Psoas muscle (tissue), 8 donors: Measurements from ENCODE around the gene ADGRE1. TPM values are rescaled to one million over a fixed set of nuclear protein-coding genes. Genes with fewer than 3 reads are reported as not detected.

Source experiments
- ATAC-seq, 4 donors: fragments of 200-7000 bp; cut with Tn5 transposase; one replicate each; pipeline ENCODE4 v1.9.1; 2020; ENCODE audit warnings: moderate library complexity in 3 of 4, mild to moderate bottlenecking in 2 of 4
- DNase-seq, 2 donors: peaks; one replicate each; pipeline ENCODE4 v3.0.0-alpha.2; 2020
- H3K27ac ChIP-seq: fragments of 200-600 bp; one replicate; pipeline ENCODE4 v1.8.0; 2022
- H3K27me3 ChIP-seq, 3 donors: fragments of 200-600 bp in 1 of 3; one replicate each; pipeline versions ENCODE4 v1.6.1 to v1.8.0; 2013 to 2022; ENCODE audit warnings: low read length in 2 of 3, mild to moderate bottlenecking in 2 of 3, moderate library complexity in 1 of 3; ENCODE audit not compliant: insufficient read depth in 3 of 3
- H3K36me3 ChIP-seq, 2 donors: fragments of 200-600 bp in 1 of 2; one replicate each; pipeline versions ENCODE4 v1.6.1 to v1.8.0; 2013 to 2022; ENCODE audit warnings: low read depth in 1 of 2, mild to moderate bottlenecking in 1 of 2, moderate library complexity in 1 of 2; ENCODE audit not compliant: insufficient read depth in 1 of 2
- H3K4me1 ChIP-seq: fragments of 200-600 bp; one replicate; pipeline ENCODE4 v1.8.0; 2022
- H3K4me3 ChIP-seq: fragments of 200-600 bp; one replicate; pipeline ENCODE4 v1.8.0; 2022; ENCODE audit warnings: mild to moderate bottlenecking
- H3K9me3 ChIP-seq: fragments of 200-600 bp; one replicate; pipeline ENCODE4 v1.8.0; 2022
- WGBS, 3 donors: extraction: QIAGEN DNeasy Blood & Tissue Kit; methylation state at CpG; one replicate each; pipeline versions ENCODE4 v1.1.6 to v1.1.7; 2013; 5-methylcytosine and 5-hydroxymethylcytosine counted together
- intact Hi-C, 2 donors: fragments of 100-400 bp; cut with DNase I; formaldehyde crosslinking; loops; one replicate each; pipeline versions ENCODE4 v1.11.0 to v1.14.2; 2022
- polyA plus RNA-seq, 3 donors: library from polyadenylated mRNA; stranded (reverse); fragments of 200-250 nt; gene quantifications; one replicate each; pipeline ENCODE4 v1.2.3, GENCODE V29; 2013
- total RNA-seq, 4 donors: library from RNA; stranded (reverse); fragmentation: NEBNext Ultra II Directional in 2 of 4; extraction: Animal tissue kit (Norgen Biotek cat#: 25700) in 2 of 4; gene quantifications; one replicate each; pipeline versions ENCODE4 v1.2.1 to v1.2.4, GENCODE V29; 2021 to 2023
- TF ChIP-seq, protein P1 (sequence below): fragments of 200-600 bp; IDR thresholded peaks from one replicate; pipeline ENCODE4 v1.8.0; 2022; ENCODE audit warnings: antibody characterized with exemption
- donor health status: healthy with polysubstance abuse.
- donor health status: DM: no; HTN: no; CAD: no; lungs with moderate emphysema.
- donor health status: Bipolar disorder and iron deficiency.
- donor health status: healthy.
- donor health status: DM: yes; HTN: yes; CAD: no.
- donor health status: DM: no; HTN: no; CAD: no.
- donor health status: DM: no; HTN: no; CAD: no.
- donor health status: DM: yes; HTN: yes; CAD: no.

The ADGRE1 gene
- total and polyA plus RNA-seq, 7 donors = 0.03 to 0.42 (median 0.22) TPM; not detected in 3

GRCh38 chr19:6948884-6949283 is 61.5 kb downstream of the ADGRE1 start:
- TF ChIP-seq, protein P1, sequence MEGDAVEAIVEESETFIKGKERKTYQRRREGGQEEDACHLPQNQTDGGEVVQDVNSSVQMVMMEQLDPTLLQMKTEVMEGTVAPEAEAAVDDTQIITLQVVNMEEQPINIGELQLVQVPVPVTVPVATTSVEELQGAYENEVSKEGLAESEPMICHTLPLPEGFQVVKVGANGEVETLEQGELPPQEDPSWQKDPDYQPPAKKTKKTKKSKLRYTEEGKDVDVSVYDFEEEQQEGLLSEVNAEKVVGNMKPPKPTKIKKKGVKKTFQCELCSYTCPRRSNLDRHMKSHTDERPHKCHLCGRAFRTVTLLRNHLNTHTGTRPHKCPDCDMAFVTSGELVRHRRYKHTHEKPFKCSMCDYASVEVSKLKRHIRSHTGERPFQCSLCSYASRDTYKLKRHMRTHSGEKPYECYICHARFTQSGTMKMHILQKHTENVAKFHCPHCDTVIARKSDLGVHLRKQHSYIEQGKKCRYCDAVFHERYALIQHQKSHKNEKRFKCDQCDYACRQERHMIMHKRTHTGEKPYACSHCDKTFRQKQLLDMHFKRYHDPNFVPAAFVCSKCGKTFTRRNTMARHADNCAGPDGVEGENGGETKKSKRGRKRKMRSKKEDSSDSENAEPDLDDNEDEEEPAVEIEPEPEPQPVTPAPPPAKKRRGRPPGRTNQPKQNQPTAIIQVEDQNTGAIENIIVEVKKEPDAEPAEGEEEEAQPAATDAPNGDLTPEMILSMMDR = no peak
- Histone ChIP-seq H3K27me3 (no peaks in the 10 kb centered on the region), H3K9me3 (no peaks in the 10 kb centered on the region), H3K4me3 (no peak overlapping the region), H3K27ac (no peak overlapping the region), H3K4me1 (no peaks in the 10 kb centered on the region), H3K36me3 (no peaks in the 10 kb centered on the region)
- intact Hi-C loops = no loop called here
- DNase-seq (no peak), ATAC-seq (no peak)
- WGBS, 3 donors = 88 to 89% (median 88%) methylated on average over 2 of the region's 2 CpGs

DNA sequence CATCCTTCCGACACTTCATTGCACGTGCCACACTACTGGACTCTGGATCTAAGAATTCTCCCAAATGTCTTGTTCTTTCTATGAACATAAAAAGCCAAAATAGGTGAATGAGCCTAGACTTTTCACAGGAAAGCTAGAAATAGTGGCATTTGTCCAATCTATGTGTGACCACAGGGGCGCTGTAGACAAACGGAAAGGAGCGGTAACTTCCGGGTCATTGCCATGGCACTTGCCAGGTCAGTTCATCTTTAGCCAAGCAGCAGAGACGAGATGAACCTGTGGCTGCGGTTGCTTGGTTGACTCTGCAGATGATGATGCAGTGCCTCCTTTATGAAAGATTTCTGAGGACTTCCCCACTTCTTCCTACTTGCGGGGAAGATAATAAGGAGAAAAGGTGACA is 65.6 kb downstream of the ADGRE1 start:
- TF ChIP-seq, protein P1 = no peak
- intact Hi-C loops = no loop called here
- H3K9me3 ChIP-seq = no peaks in the 10 kb centered on the region
- 75 to 84% (median 79%) methylated on average over 9 of the region's 9 CpGs for WGBS, 3 donors
- no peak for DNase-seq
- no peak overlapping the region for H3K4me3 ChIP-seq
- peaks cover 0 to 5% (median under 1%) of the 10 kb centered on the region in 3 donors for H3K27me3 ChIP-seq
- ATAC-seq = no peak
- no peaks in the 10 kb centered on the region for H3K36me3 ChIP-seq
- no peaks in the 10 kb centered on the region for H3K4me1 ChIP-seq
- H3K27ac ChIP-seq = no peak overlapping the region

GRCh38 chr19:6955082-6955481 is 67.7 kb downstream of the ADGRE1 start:
- intact Hi-C loops = no loop called here
- Histone ChIP-seq H3K27me3 (peaks cover 0 to 5% (median 2%) of the 10 kb centered on the region in 3 donors), H3K4me3 (no peak overlapping the region), H3K9me3 (no peaks in the 10 kb centered on the region), H3K27ac (no peak overlapping the region), H3K36me3 (no peaks in the 10 kb centered on the region), H3K4me1 (no peaks in the 10 kb centered on the region)
- ATAC-seq (no peak), DNase-seq (no peak)
- 96 to 98% (median 97%) methylated on average over 3 of the region's 3 CpGs for WGBS, 3 donors
- TF ChIP-seq, protein P1 = no peak

GRCh38 chr19:6956573-6956972 is 69.2 kb downstream of the ADGRE1 start:
- DNase-seq (no peak), ATAC-seq (no peak)
- no peaks in the 10 kb centered on the region for H3K4me1 ChIP-seq
- H3K4me3 ChIP-seq = no peak overlapping the region
- intact Hi-C loops = no loop called here
- no peaks in the 10 kb centered on the region for H3K9me3 ChIP-seq
- 69 to 78% (median 72%) methylated on average over 1 of the region's 1 CpG for WGBS, 3 donors
- peaks cover 0 to 5% (median 2%) of the 10 kb centered on the region in 3 donors for H3K27me3 ChIP-seq
- no peaks in the 10 kb centered on the region for H3K36me3 ChIP-seq
- TF ChIP-seq, protein P1 = no peak
- H3K27ac ChIP-seq = no peak overlapping the region

DNA sequence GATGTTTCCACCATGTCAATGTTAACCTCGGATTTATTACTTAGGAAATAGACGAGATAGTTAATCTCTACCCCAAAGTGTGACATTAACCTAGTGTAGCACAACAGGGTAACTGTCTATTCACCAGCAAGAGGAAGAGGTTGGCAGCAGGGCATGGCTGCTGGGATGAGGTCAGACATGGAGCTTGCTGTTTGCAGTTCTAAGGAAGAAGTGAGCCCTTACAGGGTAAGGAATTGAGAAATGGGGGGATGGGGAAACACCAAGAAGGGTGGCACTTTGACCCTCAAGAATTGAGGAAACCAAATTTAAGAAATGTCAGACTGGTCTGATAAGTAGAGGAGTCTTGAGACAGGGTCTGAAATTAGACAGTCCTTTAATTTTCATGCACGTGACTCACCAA is 71.4 kb downstream of the ADGRE1 start:
- ATAC-seq (no peak), DNase-seq (no peak)
- intact Hi-C loops = no loop called here
- H3K4me1 ChIP-seq = no peaks in the 10 kb centered on the region
- H3K36me3 ChIP-seq = no peaks in the 10 kb centered on the region
- peaks cover 0 to 5% (median 2%) of the 10 kb centered on the region in 3 donors for H3K27me3 ChIP-seq
- TF ChIP-seq, protein P1 = no peak
- H3K4me3 ChIP-seq = no peak overlapping the region
- no peaks in the 10 kb centered on the region for H3K9me3 ChIP-seq
- no peak overlapping the region for H3K27ac ChIP-seq
- 64 to 66% (median 64%) methylated on average over 3 of the region's 3 CpGs for WGBS, 3 donors
